Natural killer cell (primary cell): Measurements from ENCODE around the gene UGT1A9. TPM values are rescaled to one million over a fixed set of nuclear protein-coding genes. Genes with fewer than 3 reads are reported as not detected.

Experiments used
- ATAC-seq, 3 donors: fragments of 150-1000 bp in 2 of 3; fragments of 200-7000 bp in 1 of 3; cut with Tn5 transposase; 1 replicate in 1 of 3; 2 replicates in 2 of 3; pipeline ENCODE4 v1.10.0; 2021; ENCODE audit warnings: mild to moderate bottlenecking in 2 of 3, moderate library complexity in 2 of 3
- DNase-seq, 2 donors: peaks; one replicate each; pipeline versions ENCODE4 v3.0.0 to v3.0.0-alpha.2; 2013 to 2021; ENCODE audit warnings: mixed read lengths in 1 of 2
- H3K27ac ChIP-seq: one replicate; pipeline ENCODE4 v1.5.1; 2013; ENCODE audit warnings: mild to moderate bottlenecking, low read length
- H3K27me3 ChIP-seq: one replicate; pipeline ENCODE4 v1.6.1; 2013; ENCODE audit warnings: low read length; ENCODE audit not compliant: control insufficient read depth, insufficient read depth
- H3K36me3 ChIP-seq: one replicate; pipeline ENCODE4 v1.6.1; 2013; ENCODE audit warnings: low read length; ENCODE audit not compliant: control insufficient read depth, insufficient read depth
- H3K4me1 ChIP-seq: one replicate; pipeline ENCODE4 v1.6.1; 2013; ENCODE audit warnings: low read length; ENCODE audit not compliant: control insufficient read depth, insufficient read depth
- H3K4me3 ChIP-seq: one replicate; pipeline ENCODE4 v1.5.1; 2013; ENCODE audit warnings: low read length
- H3K9me3 ChIP-seq: one replicate; pipeline ENCODE4 v1.6.1; 2013; ENCODE audit warnings: low read length; ENCODE audit not compliant: control insufficient read depth, insufficient read depth
- H3K27ac Mint-ChIP-seq, 2 donors: one replicate each; pipeline ENCODE4 v1.8.0; 2022; ENCODE audit warnings: mild to moderate bottlenecking in 2 of 2, mixed read lengths in 2 of 2, moderate library complexity in 1 of 2
- H3K27me3 Mint-ChIP-seq, 2 donors: one replicate each; pipeline ENCODE4 v1.8.0; 2022; ENCODE audit warnings: low read depth in 2 of 2, mixed read lengths in 2 of 2
- H3K36me3 Mint-ChIP-seq: one replicate; pipeline ENCODE4 v1.8.0; 2022; ENCODE audit warnings: mixed read lengths
- H3K4me1 Mint-ChIP-seq, 2 donors: one replicate each; pipeline ENCODE4 v1.8.0; 2022; ENCODE audit warnings: mixed read lengths in 2 of 2
- H3K4me3 Mint-ChIP-seq: one replicate; pipeline ENCODE4 v1.8.0; 2022; ENCODE audit warnings: mild to moderate bottlenecking, moderate library complexity, mixed read lengths
- H3K9me3 Mint-ChIP-seq, 2 donors: one replicate each; pipeline ENCODE4 v1.8.0; 2022; ENCODE audit warnings: mixed read lengths in 2 of 2
- CTCF ChIP-seq: fragments of 200-600 bp; IDR thresholded peaks from one replicate; pipeline ENCODE4 v1.8.0; 2022; ENCODE audit warnings: antibody characterized with exemption
- WGBS: methylation state at CpG from one replicate; pipeline ENCODE4 v1.1.7; 2013; ENCODE audit warnings: missing lambda C conversion rate; ENCODE audit not compliant: insufficient coverage; 5-methylcytosine and 5-hydroxymethylcytosine counted together
- intact Hi-C: fragments of 100-400 bp; cut with micrococcal nuclease; formaldehyde crosslinking; loops from one replicate; pipeline ENCODE4 v1.14.2; 2022
- total RNA-seq, 4 donors: library from RNA; stranded (reverse); fragments of 120-200 nt in 1 of 4; gene quantifications; one replicate each; pipeline versions ENCODE4 v1.2.3 to v1.2.4, GENCODE V29; 2013 to 2022

The UGT1A9 gene
- total RNA-seq, 3 donors from 2014 or later (not counting 1 experiment from before 2014, with no cell fraction given), result not detected

GRCh38 chr2:233814056-233814835 is 142.5 kb downstream of the UGT1A9 start:
- H3K27me3 Mint-ChIP-seq, result peaks cover 11 to 28% of the 10 kb centered on the region in 2 donors
- Histone ChIP-seq H3K4me1 (no peaks in the 10 kb centered on the region), H3K9me3 (no peaks in the 10 kb centered on the region), H3K4me3 (no peak overlapping the region), H3K27me3 (no peaks in the 10 kb centered on the region), H3K27ac (no peak overlapping the region), H3K36me3 (no peaks in the 10 kb centered on the region)
- ATAC-seq, result no peak
- DNase-seq, result no peak
- H3K4me3 Mint-ChIP-seq, result no peak overlapping the region
- H3K36me3 Mint-ChIP-seq, result no peaks in the 10 kb centered on the region
- 89% methylated on average over 2 of the region's 2 CpGs for WGBS
- TF ChIP-seq CTCF, result no peak
- no peak overlapping the region for H3K27ac Mint-ChIP-seq
- no peaks in the 10 kb centered on the region for H3K9me3 Mint-ChIP-seq
- H3K4me1 Mint-ChIP-seq, result peaks cover 0 to 5% of the 10 kb centered on the region in 2 donors
- intact Hi-C loops, result no loop called here

- Histone ChIP-seq H3K36me3 (no peaks in the 10 kb centered on the region), H3K9me3 (no peaks in the 10 kb centered on the region), H3K27ac (no peak overlapping the region), H3K27me3 (no peaks in the 10 kb centered on the region), H3K4me1 (no peaks in the 10 kb centered on the region), H3K4me3 (no peak overlapping the region)
- no peak for ATAC-seq
- Mint-ChIP-seq H3K4me1 (peaks cover 0 to 5% of the 10 kb centered on the region in 2 donors), H3K27me3 (peaks cover 11 to 21% of the 10 kb centered on the region in 2 donors), H3K36me3 (no peaks in the 10 kb centered on the region), H3K9me3 (no peaks in the 10 kb centered on the region), H3K4me3 (no peak overlapping the region), H3K27ac (no peak overlapping the region)
- TF ChIP-seq CTCF, result no peak
- WGBS, result 100% methylated on average over 1 of the region's 6 CpGs
- intact Hi-C loops, result no loop called here
- no peak for DNase-seq
Observed at GRCh38 chr2:233815861-233816260, 144.2 kb downstream of the UGT1A9 start.

DNA sequence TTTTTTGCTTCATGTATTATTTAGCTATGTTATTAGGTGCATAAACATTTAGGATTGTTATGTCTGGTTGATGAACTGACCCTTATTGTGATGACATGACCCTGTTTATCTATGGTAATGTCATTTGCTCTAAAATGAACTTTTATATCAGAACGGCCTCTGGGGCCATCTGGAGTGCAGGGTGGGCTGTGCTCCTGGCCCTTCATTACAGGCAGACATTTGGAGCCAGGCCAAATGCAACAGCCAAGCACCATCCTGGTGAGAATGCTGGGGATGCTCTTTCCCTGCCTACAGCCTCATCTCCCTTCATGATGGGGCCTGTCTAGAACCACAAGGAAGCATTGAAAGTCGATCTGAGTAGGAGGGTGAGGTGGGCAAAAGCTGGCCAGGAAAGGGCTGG is 144.6 kb downstream of the UGT1A9 start:
- Mint-ChIP-seq H3K27ac (no peak overlapping the region), H3K36me3 (no peaks in the 10 kb centered on the region), H3K27me3 (peaks cover 11 to 21% of the 10 kb centered on the region in 2 donors), H3K9me3 (no peaks in the 10 kb centered on the region), H3K4me1 (peaks cover 0 to 5% of the 10 kb centered on the region in 2 donors), H3K4me3 (no peak overlapping the region)
- no peak overlapping the region for H3K4me3 ChIP-seq
- H3K27me3 ChIP-seq, result no peaks in the 10 kb centered on the region
- H3K27ac ChIP-seq, result no peak overlapping the region
- no peak for TF ChIP-seq CTCF
- H3K9me3 ChIP-seq, result no peaks in the 10 kb centered on the region
- WGBS, result 87% methylated on average over 2 of the region's 2 CpGs
- intact Hi-C loops, result no loop called here
- DNase-seq (no peak), ATAC-seq (no peak)
- no peaks in the 10 kb centered on the region for H3K4me1 ChIP-seq
- no peaks in the 10 kb centered on the region for H3K36me3 ChIP-seq

GRCh38 chr2:233816771-233817170 is 145.1 kb downstream of the UGT1A9 start:
- no peak overlapping the region for H3K27ac ChIP-seq
- no peaks in the 10 kb centered on the region for H3K4me1 ChIP-seq
- Mint-ChIP-seq H3K36me3 (no peaks in the 10 kb centered on the region), H3K9me3 (no peaks in the 10 kb centered on the region), H3K27ac (no peak overlapping the region), H3K4me3 (no peak overlapping the region), H3K4me1 (peaks cover 0 to 5% of the 10 kb centered on the region in 2 donors), H3K27me3 (peaks cover 11 to 21% of the 10 kb centered on the region in 2 donors)
- H3K4me3 ChIP-seq, result no peak overlapping the region
- no peaks in the 10 kb centered on the region for H3K27me3 ChIP-seq
- H3K9me3 ChIP-seq, result no peaks in the 10 kb centered on the region
- TF ChIP-seq CTCF, result no peak
- whole genome bisulfite sequencing, result 68% methylated on average over 4 of the region's 4 CpGs
- ATAC-seq, result no peak
- no peaks in the 10 kb centered on the region for H3K36me3 ChIP-seq
- DNase-seq, result no peak
- intact Hi-C loops, result no loop called here
